ENCODE data around the gene RAG1.

DNA sequence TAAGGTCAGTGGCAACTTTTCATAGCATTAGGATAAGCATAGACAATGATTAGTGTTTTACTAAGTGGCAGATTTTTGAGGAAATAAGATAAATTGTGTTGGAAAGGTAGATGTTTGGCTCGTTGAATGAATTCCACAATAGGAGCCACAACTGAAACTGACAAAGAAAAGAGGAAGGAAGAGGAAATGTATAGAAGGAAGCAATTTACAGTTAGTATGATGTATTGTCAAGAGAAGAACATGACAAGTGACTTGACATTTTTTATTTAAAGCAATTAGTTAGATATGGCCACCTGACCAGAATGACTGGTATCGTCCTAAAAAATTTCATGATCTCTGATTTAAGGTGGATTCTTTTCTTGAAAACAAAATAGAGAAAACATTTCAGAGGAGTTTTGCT lies 33.3 kb downstream of the RAG1 start:
- TF ChIP-seq CTCF (IDR thresholded peaks at IDR 0.05) = no peak
- no peak for TF ChIP-seq POLR2AphosphoS5 (IDR thresholded peaks at IDR 0.05)
- TF ChIP-seq POLR2A (IDR thresholded peaks at IDR 0.05) = no peak
- no peak for TF ChIP-seq EP300 (IDR thresholded peaks at IDR 0.05)
